ENCODE results near the gene FBXO47.

DNA sequence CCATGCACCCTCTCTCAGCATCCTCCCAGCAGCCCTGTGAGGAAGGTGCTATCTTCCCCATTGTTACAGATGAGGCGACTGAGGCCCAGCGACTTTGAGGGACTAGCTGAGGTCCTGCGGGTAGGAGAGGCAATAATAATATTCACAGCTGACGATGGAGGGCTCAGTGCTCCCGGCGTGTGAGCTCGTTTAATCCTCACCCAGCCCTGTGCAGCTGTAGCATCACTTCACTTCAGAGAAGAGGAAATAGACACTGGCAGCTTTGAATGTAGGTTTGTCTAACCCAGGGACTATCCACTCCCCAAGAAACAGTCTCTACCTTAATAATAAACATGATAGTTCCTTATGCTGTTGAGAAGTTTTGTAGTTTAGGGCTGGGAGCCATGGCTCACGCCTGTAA is 75.8 kb downstream of the FBXO47 start:
- TF ChIP-seq POLR2A (IDR thresholded peaks at IDR 0.05): no peak
- TF ChIP-seq CTCF (IDR thresholded peaks at IDR 0.05): no peak

Data from body of pancreas (tissue), 4 donors.